ENCODE results near the gene ZNF184. TPM values are rescaled to one million over a fixed set of nuclear protein-coding genes. Genes with fewer than 3 reads are reported as not detected.

ZNF184 gene
- total RNA-seq (2014; rRNA removed; shearing (Covaris generic)), result 2.5 and 3.1 TPM in 2 replicates

- DNase-seq (ENCODE audit: low spot score), result peak; percentile 99
Measured at GRCh38 chr6:27472617-27473400, at the start of gene ZNF184. ZNF184 (minus strand) TSS chr6:27473105; CDS start chr6:27472294, 811 bp downstream.

GRCh38 chr6:27518881-27519795 is 46.2 kb upstream of the ZNF184 start:
- DNase-seq (ENCODE audit: low spot score), result peak; percentile 96

DNA sequence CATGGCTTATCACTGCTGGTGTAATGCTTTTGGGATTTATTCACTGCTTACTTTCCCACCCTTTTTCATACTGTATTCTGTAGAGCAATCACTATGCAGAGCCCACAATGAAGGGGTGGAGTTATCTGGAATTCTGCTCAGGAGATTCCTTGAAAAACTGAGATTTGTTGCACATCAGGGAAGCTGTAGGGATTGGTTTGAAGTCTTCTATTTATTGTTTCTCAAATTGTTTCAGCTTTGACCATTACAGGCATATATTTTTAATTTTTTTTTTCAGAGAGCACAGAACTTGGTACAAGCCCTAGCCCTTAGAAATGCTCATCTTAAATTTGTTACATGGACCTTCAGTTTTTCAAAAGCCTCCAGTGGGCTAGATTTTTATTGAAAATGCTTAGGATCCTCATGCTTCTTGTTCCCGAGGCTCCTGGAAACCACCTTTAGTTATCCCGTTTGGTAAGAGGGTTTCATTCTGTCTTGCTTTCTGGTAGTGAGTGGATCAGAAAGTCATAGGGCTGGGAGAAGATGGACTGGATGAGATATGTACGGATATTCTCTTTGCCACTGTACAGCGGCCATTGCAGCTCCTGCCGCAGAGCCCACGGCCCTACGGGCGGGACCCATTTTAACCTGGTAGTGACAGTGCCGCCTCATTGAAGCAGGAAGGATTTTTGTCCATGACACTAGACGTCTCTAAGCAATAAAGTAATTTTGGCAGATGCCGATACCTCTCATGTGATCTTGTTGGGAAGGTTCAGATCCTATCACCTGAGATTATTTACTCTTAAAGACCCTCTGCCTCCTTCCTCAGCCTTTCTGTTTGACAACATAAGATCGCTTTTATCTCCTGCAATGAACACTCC is 45.3 kb upstream of the ZNF184 start:
- DNase-seq (ENCODE audit: low spot score), result peak; percentile 32

DNA sequence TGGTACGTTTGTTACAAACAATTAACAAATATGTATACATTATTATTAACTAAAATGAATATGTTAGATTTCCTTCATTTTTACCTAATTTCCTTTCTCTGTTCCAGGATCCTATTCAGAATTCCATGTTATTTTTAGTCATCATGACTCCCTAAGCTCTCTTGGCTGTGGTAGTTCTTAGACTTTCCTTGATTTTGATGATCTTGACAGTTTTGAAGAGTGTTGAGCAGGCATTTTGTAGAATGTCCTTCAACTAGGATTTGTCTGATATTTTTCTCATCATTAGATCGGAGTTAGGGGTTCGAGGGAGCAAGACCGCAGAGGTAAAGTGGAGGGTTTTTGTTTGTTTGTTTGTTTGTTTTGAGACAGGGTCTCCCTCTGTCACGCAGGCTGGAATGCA is 44.3 kb upstream of the ZNF184 start:
- no peak for DNase-seq (ENCODE audit: low spot score)

DNA sequence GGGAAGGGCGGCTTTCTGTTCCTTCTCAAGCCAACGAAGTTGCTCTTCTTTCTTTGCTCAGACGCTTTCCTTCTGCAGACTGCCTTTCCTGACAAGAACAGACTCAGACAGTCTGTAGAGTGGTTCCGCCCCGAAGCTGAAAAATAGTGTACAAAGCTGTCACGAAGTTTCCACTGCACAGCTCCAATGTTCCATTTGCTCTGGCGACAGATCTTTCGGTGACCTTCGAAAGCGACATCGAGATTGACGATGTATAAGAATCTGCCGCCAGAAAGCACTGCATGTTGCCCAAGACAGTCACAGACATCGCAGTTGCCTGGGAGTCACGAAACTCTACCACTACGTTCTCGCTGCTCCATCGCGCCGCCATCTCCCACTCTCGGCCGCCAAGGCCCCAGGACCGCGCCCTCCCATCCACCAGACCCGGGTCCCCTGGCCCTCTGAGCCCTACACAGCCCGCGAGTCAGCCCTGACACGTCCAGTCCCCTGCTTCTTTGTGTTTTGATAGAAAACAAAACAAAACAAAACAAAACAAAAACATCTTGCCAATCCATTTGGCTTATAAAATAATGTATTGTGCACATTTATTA is 42.1 kb upstream of the ZNF184 start:
- no peak for DNase-seq (ENCODE audit: low spot score)

DNA sequence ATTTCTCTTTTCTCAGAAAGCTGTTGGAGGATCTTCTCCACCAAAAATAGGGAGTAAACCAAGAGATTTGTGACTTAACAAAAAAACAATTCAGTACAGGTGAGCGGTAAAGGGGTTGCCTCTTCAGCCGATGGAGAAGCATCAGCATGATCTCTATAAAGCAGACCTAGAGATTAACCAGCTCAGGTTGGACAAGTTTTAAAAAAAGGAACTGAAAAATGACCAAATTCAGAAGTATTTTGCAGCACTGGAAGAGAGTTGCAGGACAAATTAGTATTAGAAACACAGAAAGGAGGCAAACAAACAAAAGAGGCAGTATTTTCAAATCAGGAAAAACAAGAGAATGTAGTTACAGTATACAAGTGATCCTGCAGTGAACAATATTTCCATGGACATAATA is 39.6 kb upstream of the ZNF184 start:
- no peak for DNase-seq (ENCODE audit: low spot score)

DNA sequence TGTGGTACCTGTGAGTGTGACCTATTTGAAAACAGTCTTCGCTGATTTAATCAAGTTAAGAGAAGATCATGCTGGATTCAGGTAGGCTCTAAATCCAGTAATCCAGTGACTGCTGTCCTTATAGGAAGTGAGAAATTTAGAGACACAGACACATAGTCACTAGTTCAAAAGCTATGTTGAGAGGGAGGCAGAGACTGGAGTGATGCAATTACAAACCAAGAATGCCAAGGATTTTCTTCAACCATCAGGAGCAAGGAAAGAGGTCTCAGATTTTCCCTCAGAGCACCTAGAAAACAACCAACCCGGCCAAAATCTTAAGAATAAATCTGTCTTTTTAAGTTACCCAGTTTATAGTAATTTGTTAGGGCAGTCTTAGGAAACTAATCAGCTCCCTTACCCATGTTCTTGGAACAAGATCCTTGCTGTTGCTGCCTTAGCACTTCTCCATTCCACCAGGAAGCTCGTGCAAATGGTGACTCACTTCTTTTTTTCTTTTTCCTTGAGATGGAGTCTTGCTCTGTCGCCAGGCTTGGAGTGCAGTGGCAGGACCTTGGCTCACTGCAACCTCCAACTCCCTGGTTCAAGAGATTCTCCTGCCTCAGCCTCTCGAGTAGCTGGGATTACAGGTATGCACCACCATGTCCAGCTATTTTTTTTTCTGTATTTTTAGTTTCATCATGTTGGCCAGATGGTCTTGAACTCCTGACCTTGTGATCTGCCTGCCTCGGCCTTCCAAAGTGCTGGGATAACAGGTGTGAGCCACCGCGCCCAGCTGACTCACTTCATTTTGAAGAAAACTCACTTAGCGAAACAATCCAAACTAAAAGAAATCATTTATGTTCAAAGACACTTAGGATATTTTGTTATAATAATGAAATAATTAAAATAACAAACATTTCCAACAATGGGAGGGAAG is 34.4 kb upstream of the ZNF184 start:
- no peak for DNase-seq (ENCODE audit: low spot score)

- peak; percentile 73 for DNase-seq (ENCODE audit: low spot score)
Measured at GRCh38 chr6:27505209-27506027, 32.5 kb upstream of the ZNF184 start.

DNA sequence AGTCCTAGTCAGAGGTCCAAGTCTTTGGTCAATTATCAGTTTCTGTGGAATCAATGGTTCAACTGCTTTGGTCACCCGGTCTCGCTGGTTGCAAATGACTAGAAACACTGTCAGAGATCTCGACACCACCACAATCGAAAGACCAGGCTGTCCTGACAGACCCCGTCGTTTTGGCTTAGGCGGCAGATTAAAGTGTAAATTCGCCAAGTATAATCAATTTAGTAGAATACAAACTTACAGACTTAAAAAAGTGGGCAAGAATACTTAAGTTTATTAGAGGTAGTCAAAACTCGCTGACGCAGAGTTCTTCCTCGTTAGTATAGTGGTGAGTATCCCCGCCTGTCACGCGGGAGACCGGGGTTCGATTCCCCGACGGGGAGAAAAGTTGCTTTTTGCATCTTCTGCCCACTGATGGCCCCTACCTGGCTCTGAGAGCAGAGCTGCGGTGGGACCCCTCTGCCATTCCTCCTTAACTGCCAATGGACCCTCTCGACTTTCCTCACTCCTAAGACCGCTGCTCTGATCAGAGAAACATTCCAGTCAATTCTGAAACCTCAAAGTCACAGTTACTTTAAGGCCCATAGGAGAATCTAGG is 30.6 kb upstream of the ZNF184 start:
- DNase-seq (ENCODE audit: low spot score), result peak; percentile 92

DNA sequence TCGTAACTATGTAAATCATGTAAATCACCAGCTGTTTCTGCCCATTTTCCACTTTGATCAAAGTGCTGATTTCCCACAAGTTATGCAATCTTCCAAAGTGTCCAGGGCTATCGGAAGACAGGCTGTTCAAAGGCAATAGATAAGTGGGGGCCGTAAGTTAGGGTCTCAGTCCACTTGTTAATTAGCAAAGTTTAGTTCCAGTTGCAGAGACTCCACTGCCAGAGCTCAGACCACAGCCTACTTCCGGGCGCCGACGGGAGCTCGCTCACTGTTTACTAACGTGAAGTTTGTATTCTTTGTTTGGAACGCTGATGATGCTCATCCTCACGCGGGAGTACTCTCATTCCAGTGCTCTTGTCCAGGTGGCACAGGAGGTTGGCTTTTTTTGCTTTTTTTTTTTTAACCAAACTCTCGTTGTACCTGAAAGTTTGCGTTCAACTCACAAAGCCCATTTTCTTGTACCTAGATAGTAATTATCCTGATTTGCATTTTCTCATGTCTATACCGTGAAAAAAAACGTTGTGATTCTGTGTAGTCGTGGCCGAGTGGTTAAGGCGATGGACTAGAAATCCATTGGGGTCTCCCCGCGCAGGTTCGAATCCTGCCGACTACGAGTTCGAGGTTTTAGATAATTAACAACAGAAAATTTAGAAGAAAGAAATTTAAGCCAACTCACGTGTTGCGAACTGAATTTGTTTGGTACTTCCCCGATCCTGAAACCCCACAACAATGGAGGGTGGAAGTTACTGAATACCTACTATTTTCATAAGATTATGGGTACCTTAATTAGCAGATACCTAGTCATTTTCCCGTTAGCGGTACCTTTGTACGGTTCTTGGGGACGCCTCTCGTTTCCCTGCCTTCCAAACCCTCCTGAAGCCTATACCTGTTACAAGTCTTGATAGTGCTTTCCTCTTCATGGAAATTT is 29.9 kb upstream of the ZNF184 start:
- DNase-seq (ENCODE audit: low spot score), result peak; percentile 82

- no peak for DNase-seq (ENCODE audit: low spot score)
Measured at GRCh38 chr6:27501187-27501586, 28.3 kb upstream of the ZNF184 start.

GRCh38 chr6:27500177-27500576 is 27.3 kb upstream of the ZNF184 start:
- no peak for DNase-seq (ENCODE audit: low spot score)

GRCh38 chr6:27495386-27496135 is 22.7 kb upstream of the ZNF184 start:
- DNase-seq (ENCODE audit: low spot score), result no peak

GRCh38 chr6:27494987-27495385 is 22.1 kb upstream of the ZNF184 start:
- DNase-seq (ENCODE audit: low spot score), result no peak

DNA sequence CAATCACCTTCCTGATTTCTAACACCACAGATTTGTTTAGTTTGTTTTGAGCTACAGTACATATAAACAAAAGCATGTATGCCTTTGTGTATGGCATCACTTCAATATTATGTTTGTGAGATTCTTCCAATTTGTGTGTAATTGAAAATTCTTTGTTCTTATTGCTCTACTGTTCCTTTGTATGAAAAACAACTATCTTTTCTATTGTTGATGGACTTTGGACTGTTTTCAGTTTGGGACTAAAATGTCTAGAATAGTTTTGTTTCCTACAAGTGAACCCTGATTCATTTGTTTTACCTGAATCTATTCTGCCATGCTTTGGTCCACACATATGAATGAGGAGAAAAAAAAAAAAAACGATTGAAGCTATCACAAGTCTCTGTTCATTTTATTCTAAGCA is 21.2 kb upstream of the ZNF184 start:
- DNase-seq (ENCODE audit: low spot score), result no peak

GRCh38 chr6:27492631-27493190 is 19.8 kb upstream of the ZNF184 start:
- DNase-seq (ENCODE audit: low spot score), result no peak

Data from HT-29 (cell line).